Sigmoid colon (tissue), 7 donors: ENCODE results near the gene PRTFDC1. TPM values are rescaled to one million over a fixed set of nuclear protein-coding genes. Genes with fewer than 3 reads are reported as not detected.
"Not testable (repeated sequence)": the region's sequence is repeated elsewhere in the genome, so short reads cannot be mapped to it uniquely, and the experiment has no call there.

ENCODE experiments used
- DNase-seq: peaks from one replicate; pipeline ENCODE4 v3.0.0-alpha.2; 2019
- H3K27ac ChIP-seq, 4 donors: fragments of 200-600 bp; sonication (generic); one replicate each; pipeline ENCODE4 v1.5.1; 2016 to 2019; ENCODE audit warnings: mild to moderate bottlenecking in 1 of 4
- H3K27me3 ChIP-seq, 3 donors: fragments of 200-600 bp; sonication (generic); one replicate each; pipeline ENCODE4 v1.5.1; 2019; ENCODE audit warnings: mild to moderate bottlenecking in 1 of 3
- H3K36me3 ChIP-seq, 4 donors: fragments of 200-600 bp; sonication (generic); one replicate each; pipeline ENCODE4 v1.5.1; 2016 to 2019
- H3K4me1 ChIP-seq, 4 donors: fragments of 200-600 bp; sonication (generic); one replicate each; pipeline ENCODE4 v1.5.1; 2017 to 2019
- H3K4me3 ChIP-seq, 4 donors: fragments of 200-600 bp; sonication (generic); one replicate each; pipeline ENCODE4 v1.5.1; 2017 to 2019; ENCODE audit warnings: mild to moderate bottlenecking in 2 of 4, moderate library complexity in 1 of 4
- H3K9me3 ChIP-seq, 4 donors: fragments of 200-600 bp in 3 of 4; sonication (generic) in 3 of 4; one replicate each; pipeline versions ENCODE4 v1.5.1 to v1.6.1; 2013 to 2019
- EP300 ChIP-seq, 4 donors: sonication (generic); formaldehyde crosslinking; IDR thresholded peaks; one replicate each; pipeline ENCODE4 v1.6.1; 2017; ENCODE audit warnings: antibody characterized with exemption in 4 of 4
- POLR2A ChIP-seq, 2 donors: fragments of 450-650 bp; IDR thresholded peaks; one replicate each; pipeline ENCODE4 v1.6.1; 2016; ENCODE audit warnings: antibody characterized with exemption in 2 of 2, mild to moderate bottlenecking in 2 of 2, moderate library complexity in 2 of 2
- POLR2AphosphoS5 ChIP-seq, 4 donors: sonication (generic); formaldehyde crosslinking; IDR thresholded peaks; one replicate each; pipeline ENCODE4 v1.6.1; 2017; ENCODE audit warnings: antibody characterized with exemption in 4 of 4
- WGBS, 2 donors: extraction: QIAGEN DNeasy Blood & Tissue Kit; methylation state at CpG; one replicate each; pipeline ENCODE4 v1.1.7; 2013; 5-methylcytosine and 5-hydroxymethylcytosine counted together
- intact Hi-C: fragments of 100-400 bp; cut with DNase I; formaldehyde crosslinking; loops from one replicate; pipeline ENCODE4 v1.15.1; 2023
- polyA plus RNA-seq, 3 donors: library from polyadenylated mRNA; stranded (reverse); fragments of 200-250 nt; gene quantifications; one replicate each; pipeline ENCODE4 v1.2.3, GENCODE V29; 2013
- total RNA-seq, 4 donors: library from RNA; depleted of rRNA; stranded (reverse); fragments of >200 nt; gene quantifications; one replicate each; pipeline ENCODE4 v1.1.0, GENCODE V29; 2016
- TF ChIP-seq, protein P1 (sequence below), 4 experiments: fragments of 450-650 bp in 3 of 4; fragments of 200-600 bp in 1 of 4; IDR thresholded peaks; one replicate each; pipeline ENCODE4 v1.5.1; 2016 to 2019; ENCODE audit warnings: antibody characterized with exemption in 4 of 4, mild to moderate bottlenecking in 3 of 4, moderate library complexity in 2 of 4
- donor health status: healthy with polysubstance abuse.
- donor health status: Bipolar disorder and iron deficiency.
- donor health status: healthy.

Gene PRTFDC1
- total and polyA plus RNA-seq, 7 donors = 6.0 to 17.2 (median 9.6) TPM

DNA sequence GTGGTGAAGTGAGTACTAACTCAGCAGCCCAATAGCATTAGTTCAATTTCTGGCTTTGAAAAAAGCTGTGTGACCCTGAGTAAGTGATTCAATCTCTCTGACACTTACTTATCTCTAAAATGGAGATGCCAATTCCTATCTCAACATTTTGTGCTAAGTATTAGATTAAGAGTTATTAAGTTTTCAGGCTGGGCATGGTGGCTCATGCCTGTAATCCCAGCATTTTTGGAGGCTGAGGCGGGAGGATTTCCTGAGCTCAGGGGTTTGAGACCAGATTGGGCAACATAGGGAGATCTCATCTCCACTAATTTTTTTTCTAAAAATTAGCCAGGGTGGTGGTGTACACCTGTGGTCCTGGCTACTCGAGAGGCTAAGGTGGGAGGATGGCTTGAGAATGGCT is 109.5 kb downstream of the PRTFDC1 start:
- WGBS, 2 donors = 49 to 73% methylated on average over 2 of the region's 2 CpGs
- TF ChIP-seq EP300 (IDR thresholded peaks at IDR 0.05) (no peak), POLR2A (IDR thresholded peaks at IDR 0.05) (no peak), POLR2AphosphoS5 (IDR thresholded peaks at IDR 0.05) (no peak)
- TF ChIP-seq, protein P1, sequence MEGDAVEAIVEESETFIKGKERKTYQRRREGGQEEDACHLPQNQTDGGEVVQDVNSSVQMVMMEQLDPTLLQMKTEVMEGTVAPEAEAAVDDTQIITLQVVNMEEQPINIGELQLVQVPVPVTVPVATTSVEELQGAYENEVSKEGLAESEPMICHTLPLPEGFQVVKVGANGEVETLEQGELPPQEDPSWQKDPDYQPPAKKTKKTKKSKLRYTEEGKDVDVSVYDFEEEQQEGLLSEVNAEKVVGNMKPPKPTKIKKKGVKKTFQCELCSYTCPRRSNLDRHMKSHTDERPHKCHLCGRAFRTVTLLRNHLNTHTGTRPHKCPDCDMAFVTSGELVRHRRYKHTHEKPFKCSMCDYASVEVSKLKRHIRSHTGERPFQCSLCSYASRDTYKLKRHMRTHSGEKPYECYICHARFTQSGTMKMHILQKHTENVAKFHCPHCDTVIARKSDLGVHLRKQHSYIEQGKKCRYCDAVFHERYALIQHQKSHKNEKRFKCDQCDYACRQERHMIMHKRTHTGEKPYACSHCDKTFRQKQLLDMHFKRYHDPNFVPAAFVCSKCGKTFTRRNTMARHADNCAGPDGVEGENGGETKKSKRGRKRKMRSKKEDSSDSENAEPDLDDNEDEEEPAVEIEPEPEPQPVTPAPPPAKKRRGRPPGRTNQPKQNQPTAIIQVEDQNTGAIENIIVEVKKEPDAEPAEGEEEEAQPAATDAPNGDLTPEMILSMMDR (IDR thresholded peaks at IDR 0.05) = no peak
- intact Hi-C loops = no loop called here

DNA sequence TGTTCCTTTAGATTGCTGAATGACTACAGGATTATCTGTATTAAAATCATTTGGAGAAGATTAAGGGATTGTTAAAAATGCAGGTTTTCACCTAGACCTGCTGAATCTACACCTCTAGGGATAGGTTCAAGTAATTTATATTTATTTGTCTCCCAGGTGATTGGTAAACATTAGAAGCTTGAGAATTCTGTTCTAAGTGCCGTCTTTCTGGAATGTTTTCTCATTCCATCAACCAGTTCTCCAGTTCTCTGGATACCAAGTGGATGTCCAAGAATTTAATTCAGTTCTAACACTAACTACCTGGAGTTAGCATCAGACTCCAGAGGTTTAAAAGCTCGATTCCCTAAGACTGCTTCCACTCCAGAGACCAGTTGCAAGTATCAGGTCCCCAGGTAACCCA is 110.9 kb downstream of the PRTFDC1 start:
- H3K36me3 ChIP-seq = no peaks in the 10 kb centered on the region
- DNase-seq = no peak
- H3K4me1 ChIP-seq = no peaks in the 10 kb centered on the region
- H3K27ac ChIP-seq = no peak overlapping the region
- no peaks in the 10 kb centered on the region for H3K9me3 ChIP-seq
- H3K4me3 ChIP-seq = no peak overlapping the region
- WGBS, 2 donors = 89 to 90% methylated on average over 2 of the region's 2 CpGs
- no peak for TF ChIP-seq EP300 (IDR thresholded peaks at IDR 0.05)
- TF ChIP-seq POLR2AphosphoS5 (IDR thresholded peaks at IDR 0.05) = no peak
- TF ChIP-seq POLR2A (IDR thresholded peaks at IDR 0.05) = no peak
- TF ChIP-seq, protein P1 (IDR thresholded peaks at IDR 0.05) = no peak
- intact Hi-C loops = no loop called here
- H3K27me3 ChIP-seq = no peaks in the 10 kb centered on the region

More for the DNA sequence above, 109.5 kb downstream of the PRTFDC1 start:
- Histone ChIP-seq H3K27ac (no peak overlapping the region), H3K27me3 (no peaks in the 10 kb centered on the region), H3K9me3 (no peaks in the 10 kb centered on the region), H3K4me3 (no peak overlapping the region), H3K4me1 (no peaks in the 10 kb centered on the region), H3K36me3 (no peaks in the 10 kb centered on the region)
- DNase-seq = no peak

DNA sequence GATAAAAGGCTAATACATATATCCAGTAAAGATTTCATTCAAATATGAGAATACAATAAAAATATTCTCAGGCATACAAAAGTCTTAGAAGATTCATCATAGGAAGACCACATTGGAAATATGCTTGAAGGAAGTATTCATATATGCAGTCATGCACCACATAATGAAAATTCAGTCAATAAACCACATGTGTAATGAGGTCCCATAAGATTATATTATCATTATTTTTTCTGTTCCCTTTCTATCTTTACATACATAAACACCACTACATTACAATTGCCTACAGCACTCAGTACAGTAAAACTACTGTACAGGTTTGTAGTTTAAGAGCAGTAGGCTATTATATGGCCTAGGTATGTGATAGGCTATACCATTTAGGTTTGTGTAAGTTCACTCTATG is 111.6 kb downstream of the PRTFDC1 start:
- TF ChIP-seq POLR2A (IDR thresholded peaks at IDR 0.05) = no peak
- TF ChIP-seq, protein P1 (IDR thresholded peaks at IDR 0.05) = no peak
- no peak for TF ChIP-seq EP300 (IDR thresholded peaks at IDR 0.05)
- TF ChIP-seq POLR2AphosphoS5 (IDR thresholded peaks at IDR 0.05) = no peak
- intact Hi-C loops = no loop called here
- no peaks in the 10 kb centered on the region for H3K4me1 ChIP-seq
- H3K36me3 ChIP-seq = no peaks in the 10 kb centered on the region
- H3K9me3 ChIP-seq = no peaks in the 10 kb centered on the region
- no peak overlapping the region for H3K4me3 ChIP-seq
- no peak for DNase-seq
- H3K27me3 ChIP-seq = no peaks in the 10 kb centered on the region
- H3K27ac ChIP-seq = no peak overlapping the region

DNA sequence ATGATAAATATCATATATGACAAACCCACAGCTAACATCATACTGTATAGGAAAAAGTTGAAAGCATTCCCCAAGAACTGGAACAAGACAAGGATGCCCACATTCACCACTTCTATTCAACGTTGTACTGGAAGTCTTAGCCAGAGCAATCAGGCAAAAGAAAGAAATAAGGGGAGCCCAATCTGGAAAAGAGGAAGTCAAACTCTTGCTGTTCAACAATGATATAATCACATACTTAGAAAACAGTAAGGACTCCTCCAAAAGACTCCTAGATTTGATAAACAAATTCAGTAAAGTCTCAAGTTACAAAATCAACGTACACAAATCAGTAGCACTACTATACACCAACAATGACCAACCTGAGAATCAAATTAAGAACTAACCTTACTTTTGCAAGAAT is 114.6 kb downstream of the PRTFDC1 start:
- WGBS, 2 donors = 83 to 87% methylated on average over 2 of the region's 2 CpGs
- H3K27me3 ChIP-seq, H3K4me3 ChIP-seq, H3K4me1 ChIP-seq, H3K27ac ChIP-seq, intact Hi-C loops, DNase-seq, H3K36me3 ChIP-seq, H3K9me3 ChIP-seq: not testable (repeated sequence)

DNA sequence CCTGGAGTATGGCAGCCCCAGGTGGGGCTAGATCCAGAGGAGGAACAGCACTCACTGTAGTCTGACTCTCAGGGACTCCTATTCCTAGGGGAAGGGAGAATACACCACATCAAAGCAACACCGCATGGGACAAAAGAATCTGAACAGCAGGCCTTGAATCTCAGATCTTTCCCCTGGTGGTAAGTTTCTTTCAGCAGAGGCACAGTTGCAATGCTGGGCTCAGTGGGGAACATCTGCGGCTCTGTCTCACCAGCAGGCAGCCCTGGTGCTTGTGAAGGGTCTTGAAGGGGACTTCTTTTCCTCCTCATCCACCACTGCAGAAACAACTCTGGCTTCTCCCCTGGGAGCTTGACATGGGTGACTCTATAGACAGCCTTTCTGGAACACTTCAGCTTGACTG is 117.5 kb downstream of the PRTFDC1 start:
- Histone ChIP-seq H3K4me3 (no peak overlapping the region), H3K9me3 (no peaks in the 10 kb centered on the region), H3K27me3 (no peaks in the 10 kb centered on the region), H3K36me3 (no peaks in the 10 kb centered on the region), H3K4me1 (no peaks in the 10 kb centered on the region), H3K27ac (no peak overlapping the region)
- 74 to 91% methylated on average over 2 of the region's 2 CpGs for WGBS, 2 donors
- intact Hi-C loops = no loop called here
- DNase-seq = no peak
- TF ChIP-seq POLR2A (IDR thresholded peaks at IDR 0.05) = no peak
- TF ChIP-seq EP300 (IDR thresholded peaks at IDR 0.05) = no peak
- TF ChIP-seq, protein P1 (IDR thresholded peaks at IDR 0.05) = no peak
- TF ChIP-seq POLR2AphosphoS5 (IDR thresholded peaks at IDR 0.05) = no peak
